Measurements from ENCODE around the gene NSDHL. TPM values are rescaled to one million over a fixed set of nuclear protein-coding genes. Genes with fewer than 3 reads are reported as not detected.

The NSDHL gene
- total and polyA plus RNA-seq, 2 experiments from 2014 or later = 32.4 to 34.3 TPM

DNA sequence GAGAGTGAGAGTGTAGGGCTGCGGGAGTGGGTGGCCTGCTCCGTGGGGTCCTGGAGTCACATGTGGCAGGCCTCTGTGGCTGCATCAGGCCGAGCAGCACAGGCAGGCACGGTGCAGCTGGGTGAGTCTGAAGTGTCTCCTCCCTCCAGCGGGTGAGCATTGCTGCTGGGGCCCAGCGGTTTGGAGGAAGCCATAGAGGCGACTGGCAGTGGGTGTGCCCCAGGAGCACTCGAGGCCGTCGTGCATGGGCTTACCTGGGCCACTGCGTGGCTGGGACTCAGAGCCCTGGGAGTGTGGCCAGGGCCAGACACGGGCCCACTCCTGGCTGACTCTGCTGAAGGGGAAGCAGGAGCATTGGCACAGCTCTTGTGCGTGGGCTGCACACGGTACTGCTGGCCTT is 77.6 kb downstream of the NSDHL start:
- Mint-ChIP-seq H3K36me3 (ENCODE audit: low read depth) (no peaks in the 10 kb centered on the region), H3K9me3 (no peaks in the 10 kb centered on the region; the same call in 2 of the 3 replicates), H3K27ac (no peak overlapping the region), H3K27me3 (ENCODE audit: insufficient read depth, low read depth, poor library complexity) (peaks cover 4% of the 10 kb centered on the region), H3K4me3 (no peak overlapping the region), H3K4me1 (peaks cover 12% of the 10 kb centered on the region)
- H4K20me1 ChIP-seq (replicated peaks; ENCODE audit: insufficient read depth) = no peaks in the 10 kb centered on the region
- no peak overlapping the region for H3K4me2 ChIP-seq
- H3K4me1 ChIP-seq (ENCODE audit: insufficient read depth) = peaks cover 7% of the 10 kb centered on the region; the same call in 1 of the 2 replicates
- H3K36me3 ChIP-seq (ENCODE audit: insufficient read depth) = no peaks in the 10 kb centered on the region
- ATAC-seq (no peak), DNase-seq (ENCODE audit: low spot score) (no peak)
- H3K27ac ChIP-seq (ENCODE audit: low read depth) = no peak overlapping the region
- H3K4me3 ChIP-seq = no peak overlapping the region
- no peak overlapping the region for H2AFZ ChIP-seq
- H3K79me2 ChIP-seq (replicated peaks; ENCODE audit: insufficient read depth) = no peaks in the 10 kb centered on the region
- no peaks in the 10 kb centered on the region for H3K27me3 ChIP-seq (ENCODE audit: insufficient read depth)
- no peaks in the 10 kb centered on the region for H3F3A ChIP-seq (replicated peaks; ENCODE audit: low read depth)
- H3K9me2 ChIP-seq (ENCODE audit: insufficient read depth) = no peaks in the 10 kb centered on the region
- TF ChIP-seq ZNF331 (CRISPR knock-in tag; IDR thresholded peaks at IDR 0.05; ENCODE audit: low read depth) = no peak
- no peak for TF ChIP-seq CREB1 (CRISPR knock-in tag; IDR thresholded peaks at IDR 0.05; ENCODE audit: low read depth)
- no peak for TF ChIP-seq POLR2AphosphoS5 (IDR thresholded peaks at IDR 0.05; ENCODE audit: low read depth)
- TF ChIP-seq EZH2 (IDR thresholded peaks at IDR 0.05; ENCODE audit: low read depth, unreplicated experiment) = no peak
- TF ChIP-seq, protein P1, sequence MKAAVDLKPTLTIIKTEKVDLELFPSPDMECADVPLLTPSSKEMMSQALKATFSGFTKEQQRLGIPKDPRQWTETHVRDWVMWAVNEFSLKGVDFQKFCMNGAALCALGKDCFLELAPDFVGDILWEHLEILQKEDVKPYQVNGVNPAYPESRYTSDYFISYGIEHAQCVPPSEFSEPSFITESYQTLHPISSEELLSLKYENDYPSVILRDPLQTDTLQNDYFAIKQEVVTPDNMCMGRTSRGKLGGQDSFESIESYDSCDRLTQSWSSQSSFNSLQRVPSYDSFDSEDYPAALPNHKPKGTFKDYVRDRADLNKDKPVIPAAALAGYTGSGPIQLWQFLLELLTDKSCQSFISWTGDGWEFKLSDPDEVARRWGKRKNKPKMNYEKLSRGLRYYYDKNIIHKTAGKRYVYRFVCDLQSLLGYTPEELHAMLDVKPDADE (IDR thresholded peaks at IDR 0.05) = no peak
- TF ChIP-seq, protein P2, sequence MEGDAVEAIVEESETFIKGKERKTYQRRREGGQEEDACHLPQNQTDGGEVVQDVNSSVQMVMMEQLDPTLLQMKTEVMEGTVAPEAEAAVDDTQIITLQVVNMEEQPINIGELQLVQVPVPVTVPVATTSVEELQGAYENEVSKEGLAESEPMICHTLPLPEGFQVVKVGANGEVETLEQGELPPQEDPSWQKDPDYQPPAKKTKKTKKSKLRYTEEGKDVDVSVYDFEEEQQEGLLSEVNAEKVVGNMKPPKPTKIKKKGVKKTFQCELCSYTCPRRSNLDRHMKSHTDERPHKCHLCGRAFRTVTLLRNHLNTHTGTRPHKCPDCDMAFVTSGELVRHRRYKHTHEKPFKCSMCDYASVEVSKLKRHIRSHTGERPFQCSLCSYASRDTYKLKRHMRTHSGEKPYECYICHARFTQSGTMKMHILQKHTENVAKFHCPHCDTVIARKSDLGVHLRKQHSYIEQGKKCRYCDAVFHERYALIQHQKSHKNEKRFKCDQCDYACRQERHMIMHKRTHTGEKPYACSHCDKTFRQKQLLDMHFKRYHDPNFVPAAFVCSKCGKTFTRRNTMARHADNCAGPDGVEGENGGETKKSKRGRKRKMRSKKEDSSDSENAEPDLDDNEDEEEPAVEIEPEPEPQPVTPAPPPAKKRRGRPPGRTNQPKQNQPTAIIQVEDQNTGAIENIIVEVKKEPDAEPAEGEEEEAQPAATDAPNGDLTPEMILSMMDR (conservative IDR thresholded peaks at IDR 0.05; ENCODE audit: low read depth in 2 of 2) = no peak
- TF ChIP-seq, protein P3, sequence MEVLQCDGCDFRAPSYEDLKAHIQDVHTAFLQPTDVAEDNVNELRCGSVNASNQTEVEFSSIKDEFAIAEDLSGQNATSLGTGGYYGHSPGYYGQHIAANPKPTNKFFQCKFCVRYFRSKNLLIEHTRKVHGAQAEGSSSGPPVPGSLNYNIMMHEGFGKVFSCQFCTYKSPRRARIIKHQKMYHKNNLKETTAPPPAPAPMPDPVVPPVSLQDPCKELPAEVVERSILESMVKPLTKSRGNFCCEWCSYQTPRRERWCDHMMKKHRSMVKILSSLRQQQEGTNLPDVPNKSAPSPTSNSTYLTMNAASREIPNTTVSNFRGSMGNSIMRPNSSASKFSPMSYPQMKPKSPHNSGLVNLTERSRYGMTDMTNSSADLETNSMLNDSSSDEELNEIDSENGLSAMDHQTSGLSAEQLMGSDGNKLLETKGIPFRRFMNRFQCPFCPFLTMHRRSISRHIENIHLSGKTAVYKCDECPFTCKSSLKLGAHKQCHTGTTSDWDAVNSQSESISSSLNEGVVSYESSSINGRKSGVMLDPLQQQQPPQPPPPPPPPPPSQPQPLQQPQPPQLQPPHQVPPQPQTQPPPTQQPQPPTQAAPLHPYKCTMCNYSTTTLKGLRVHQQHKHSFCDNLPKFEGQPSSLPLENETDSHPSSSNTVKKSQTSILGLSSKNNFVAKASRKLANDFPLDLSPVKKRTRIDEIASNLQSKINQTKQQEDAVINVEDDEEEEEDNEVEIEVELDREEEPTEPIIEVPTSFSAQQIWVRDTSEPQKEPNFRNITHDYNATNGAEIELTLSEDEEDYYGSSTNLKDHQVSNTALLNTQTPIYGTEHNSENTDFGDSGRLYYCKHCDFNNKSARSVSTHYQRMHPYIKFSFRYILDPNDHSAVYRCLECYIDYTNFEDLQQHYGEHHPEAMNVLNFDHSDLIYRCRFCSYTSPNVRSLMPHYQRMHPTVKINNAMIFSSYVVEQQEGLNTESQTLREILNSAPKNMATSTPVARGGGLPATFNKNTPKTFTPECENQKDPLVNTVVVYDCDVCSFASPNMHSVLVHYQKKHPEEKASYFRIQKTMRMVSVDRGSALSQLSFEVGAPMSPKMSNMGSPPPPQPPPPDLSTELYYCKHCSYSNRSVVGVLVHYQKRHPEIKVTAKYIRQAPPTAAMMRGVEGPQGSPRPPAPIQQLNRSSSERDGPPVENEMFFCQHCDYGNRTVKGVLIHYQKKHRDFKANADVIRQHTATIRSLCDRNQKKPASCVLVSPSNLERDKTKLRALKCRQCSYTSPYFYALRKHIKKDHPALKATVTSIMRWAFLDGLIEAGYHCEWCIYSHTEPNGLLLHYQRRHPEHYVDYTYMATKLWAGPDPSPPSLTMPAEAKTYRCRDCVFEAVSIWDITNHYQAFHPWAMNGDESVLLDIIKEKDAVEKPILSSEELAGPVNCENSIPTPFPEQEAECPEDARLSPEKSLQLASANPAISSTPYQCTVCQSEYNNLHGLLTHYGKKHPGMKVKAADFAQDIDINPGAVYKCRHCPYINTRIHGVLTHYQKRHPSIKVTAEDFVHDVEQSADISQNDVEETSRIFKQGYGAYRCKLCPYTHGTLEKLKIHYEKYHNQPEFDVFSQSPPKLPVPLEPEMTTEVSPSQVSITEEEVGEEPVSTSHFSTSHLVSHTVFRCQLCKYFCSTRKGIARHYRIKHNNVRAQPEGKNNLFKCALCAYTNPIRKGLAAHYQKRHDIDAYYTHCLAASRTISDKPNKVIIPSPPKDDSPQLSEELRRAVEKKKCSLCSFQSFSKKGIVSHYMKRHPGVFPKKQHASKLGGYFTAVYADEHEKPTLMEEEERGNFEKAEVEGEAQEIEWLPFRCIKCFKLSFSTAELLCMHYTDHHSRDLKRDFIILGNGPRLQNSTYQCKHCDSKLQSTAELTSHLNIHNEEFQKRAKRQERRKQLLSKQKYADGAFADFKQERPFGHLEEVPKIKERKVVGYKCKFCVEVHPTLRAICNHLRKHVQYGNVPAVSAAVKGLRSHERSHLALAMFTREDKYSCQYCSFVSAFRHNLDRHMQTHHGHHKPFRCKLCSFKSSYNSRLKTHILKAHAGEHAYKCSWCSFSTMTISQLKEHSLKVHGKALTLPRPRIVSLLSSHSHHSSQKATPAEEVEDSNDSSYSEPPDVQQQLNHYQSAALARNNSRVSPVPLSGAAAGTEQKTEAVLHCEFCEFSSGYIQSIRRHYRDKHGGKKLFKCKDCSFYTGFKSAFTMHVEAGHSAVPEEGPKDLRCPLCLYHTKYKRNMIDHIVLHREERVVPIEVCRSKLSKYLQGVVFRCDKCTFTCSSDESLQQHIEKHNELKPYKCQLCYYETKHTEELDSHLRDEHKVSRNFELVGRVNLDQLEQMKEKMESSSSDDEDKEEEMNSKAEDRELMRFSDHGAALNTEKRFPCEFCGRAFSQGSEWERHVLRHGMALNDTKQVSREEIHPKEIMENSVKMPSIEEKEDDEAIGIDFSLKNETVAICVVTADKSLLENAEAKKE (CRISPR knock-in tag; IDR thresholded peaks at IDR 0.05) = no peak
- TF ChIP-seq ZNF114 (CRISPR knock-in tag; IDR thresholded peaks at IDR 0.05) = no peak
- no peak for TF ChIP-seq NANOG (IDR thresholded peaks at IDR 0.05; ENCODE audit: borderline replicate concordance)
- TF ChIP-seq STAT1 (IDR thresholded peaks at IDR 0.05; ENCODE audit: unreplicated experiment) = no peak
- TF ChIP-seq, protein P4, sequence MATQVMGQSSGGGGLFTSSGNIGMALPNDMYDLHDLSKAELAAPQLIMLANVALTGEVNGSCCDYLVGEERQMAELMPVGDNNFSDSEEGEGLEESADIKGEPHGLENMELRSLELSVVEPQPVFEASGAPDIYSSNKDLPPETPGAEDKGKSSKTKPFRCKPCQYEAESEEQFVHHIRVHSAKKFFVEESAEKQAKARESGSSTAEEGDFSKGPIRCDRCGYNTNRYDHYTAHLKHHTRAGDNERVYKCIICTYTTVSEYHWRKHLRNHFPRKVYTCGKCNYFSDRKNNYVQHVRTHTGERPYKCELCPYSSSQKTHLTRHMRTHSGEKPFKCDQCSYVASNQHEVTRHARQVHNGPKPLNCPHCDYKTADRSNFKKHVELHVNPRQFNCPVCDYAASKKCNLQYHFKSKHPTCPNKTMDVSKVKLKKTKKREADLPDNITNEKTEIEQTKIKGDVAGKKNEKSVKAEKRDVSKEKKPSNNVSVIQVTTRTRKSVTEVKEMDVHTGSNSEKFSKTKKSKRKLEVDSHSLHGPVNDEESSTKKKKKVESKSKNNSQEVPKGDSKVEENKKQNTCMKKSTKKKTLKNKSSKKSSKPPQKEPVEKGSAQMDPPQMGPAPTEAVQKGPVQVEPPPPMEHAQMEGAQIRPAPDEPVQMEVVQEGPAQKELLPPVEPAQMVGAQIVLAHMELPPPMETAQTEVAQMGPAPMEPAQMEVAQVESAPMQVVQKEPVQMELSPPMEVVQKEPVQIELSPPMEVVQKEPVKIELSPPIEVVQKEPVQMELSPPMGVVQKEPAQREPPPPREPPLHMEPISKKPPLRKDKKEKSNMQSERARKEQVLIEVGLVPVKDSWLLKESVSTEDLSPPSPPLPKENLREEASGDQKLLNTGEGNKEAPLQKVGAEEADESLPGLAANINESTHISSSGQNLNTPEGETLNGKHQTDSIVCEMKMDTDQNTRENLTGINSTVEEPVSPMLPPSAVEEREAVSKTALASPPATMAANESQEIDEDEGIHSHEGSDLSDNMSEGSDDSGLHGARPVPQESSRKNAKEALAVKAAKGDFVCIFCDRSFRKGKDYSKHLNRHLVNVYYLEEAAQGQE (IDR thresholded peaks at IDR 0.05; ENCODE audit: unreplicated experiment) = no peak
- TF ChIP-seq JUNB (IDR thresholded peaks at IDR 0.05; ENCODE audit: unreplicated experiment) = no peak
- TF ChIP-seq EZH2phosphoT487 (IDR thresholded peaks at IDR 0.05; ENCODE audit: unreplicated experiment) = no peak
